GM23338 (cell line): ENCODE data around the gene MOGAT1. TPM values are rescaled to one million over a fixed set of nuclear protein-coding genes. Genes with fewer than 3 reads are reported as not detected.

Experiments used
- ATAC-seq: fragments of 200-7000 bp; cut with Tn5 transposase; 3 replicates; pipeline ENCODE4 v1.9.1; 2020
- DNase-seq: peaks from one replicate; pipeline ENCODE4 v3.0.0-alpha.2; 2015; ENCODE audit warnings: low spot score
- H2AFZ ChIP-seq: fragments of 200-600 bp; sonication (generic); 2 replicates; pipeline ENCODE4 v1.8.0; 2016; ENCODE audit warnings: antibody characterized with exemption, mild to moderate bottlenecking, moderate library complexity
- H3F3A ChIP-seq: fragments of 200-600 bp; sonication (generic); replicated peaks from 2 replicates; pipeline ENCODE4 v1.8.0; 2017; ENCODE audit warnings: antibody characterized with exemption, mixed run types, low read depth
- H3K27ac ChIP-seq: fragments of 200-600 bp; sonication (generic); 2 replicates; pipeline ENCODE4 v1.6.1; 2016; ENCODE audit warnings: low read depth
- H3K27me3 ChIP-seq: fragments of 200-600 bp; sonication (generic); 2 replicates; pipeline ENCODE4 v1.8.0; 2016; ENCODE audit warnings: mild to moderate bottlenecking, mixed run types, moderate library complexity; ENCODE audit not compliant: insufficient read depth
- H3K36me3 ChIP-seq: fragments of 200-600 bp; sonication (generic); 2 replicates; pipeline ENCODE4 v1.8.0; 2016; ENCODE audit warnings: mild to moderate bottlenecking; ENCODE audit not compliant: insufficient read depth
- H3K4me1 ChIP-seq: fragments of 200-600 bp; sonication (generic); 2 replicates; pipeline ENCODE4 v1.8.0; 2016; ENCODE audit warnings: mild to moderate bottlenecking, moderate library complexity; ENCODE audit not compliant: insufficient read depth
- H3K4me2 ChIP-seq: fragments of 200-600 bp; sonication (generic); 2 replicates; pipeline ENCODE4 v1.7.1; 2017; ENCODE audit warnings: mixed run types
- H3K4me3 ChIP-seq: fragments of 200-600 bp; sonication (generic); 2 replicates; pipeline ENCODE4 v1.6.1; 2016; ENCODE audit warnings: mixed run types
- H3K79me2 ChIP-seq: fragments of 200-600 bp; sonication (generic); replicated peaks from 2 replicates; pipeline ENCODE4 v1.8.0; 2017; ENCODE audit warnings: mild to moderate bottlenecking; ENCODE audit not compliant: insufficient read depth
- H3K9me2 ChIP-seq: fragments of 200-600 bp; sonication (generic); 2 replicates; pipeline ENCODE4 v1.8.0; 2017; ENCODE audit not compliant: insufficient read depth
- H4K20me1 ChIP-seq: fragments of 200-600 bp; sonication (generic); replicated peaks from 2 replicates; pipeline ENCODE4 v1.8.0; 2017; ENCODE audit warnings: mild to moderate bottlenecking; ENCODE audit not compliant: insufficient read depth
- H3K27ac Mint-ChIP-seq: 2 replicates; pipeline ENCODE4 v1.8.0; 2020; ENCODE audit warnings: inconsistent platforms, mild to moderate bottlenecking, moderate library complexity, mixed read lengths
- H3K27me3 Mint-ChIP-seq: 3 replicates; pipeline ENCODE4 v1.8.0; 2022; ENCODE audit warnings: low read depth, mild to moderate bottlenecking, moderate library complexity, mixed read lengths, inconsistent platforms; ENCODE audit not compliant: insufficient read depth, poor library complexity
- H3K36me3 Mint-ChIP-seq: 3 replicates; pipeline ENCODE4 v1.8.0; 2021; ENCODE audit warnings: low read depth, mild to moderate bottlenecking, inconsistent platforms, moderate library complexity, mixed read lengths
- H3K4me1 Mint-ChIP-seq: 3 replicates; pipeline ENCODE4 v1.8.0; 2020; ENCODE audit warnings: mild to moderate bottlenecking, inconsistent platforms, mixed read lengths
- H3K4me3 Mint-ChIP-seq: 3 replicates; pipeline ENCODE4 v1.8.0; 2021; ENCODE audit warnings: moderate library complexity, mild to moderate bottlenecking, inconsistent platforms, mixed read lengths
- H3K9me3 Mint-ChIP-seq: 3 replicates; pipeline ENCODE4 v1.8.0; 2020; ENCODE audit warnings: moderate library complexity, mild to moderate bottlenecking, inconsistent platforms, mixed read lengths
- CTCF ChIP-seq, 2 experiments: fragments of 200-600 bp in 1 of 2; sonication (generic) in 1 of 2; conservative IDR thresholded peaks; 2 replicates each; pipeline versions ENCODE4 v1.5.1 to v1.6.1; 2016 to 2017; ENCODE audit warnings: antibody characterized with exemption in 2 of 2, low read depth in 2 of 2, mild to moderate bottlenecking in 2 of 2, moderate library complexity in 1 of 2
- EZH2 ChIP-seq: fragments of 200-600 bp; sonication (generic); IDR thresholded peaks from one replicate; pipeline ENCODE4 v1.8.0; 2017; ENCODE audit warnings: antibody characterized with exemption, mild to moderate bottlenecking, low read depth; ENCODE audit not compliant: unreplicated experiment
- POLR2AphosphoS5 ChIP-seq: IDR thresholded peaks from 2 replicates; pipeline ENCODE4 v1.6.1; 2016; ENCODE audit warnings: antibody characterized with exemption, low read depth
- REST ChIP-seq: IDR thresholded peaks from one replicate; pipeline ENCODE4 v1.6.1; 2018; ENCODE audit warnings: antibody characterized with exemption; ENCODE audit not compliant: unreplicated experiment
- STAT1 ChIP-seq: IDR thresholded peaks from one replicate; pipeline ENCODE4 v1.6.1; 2016; ENCODE audit warnings: antibody characterized with exemption; ENCODE audit not compliant: unreplicated experiment
- ZNF114 ChIP-seq: fragments of 250-450 bp; sonication (Bioruptor Pico); IDR thresholded peaks from 2 replicates; pipeline ENCODE4 v1.5.0; 2020; ENCODE audit warnings: mild to moderate bottlenecking, moderate library complexity
- ZNF331 ChIP-seq: fragments of 250-450 bp; sonication (Bioruptor Pico); IDR thresholded peaks from 2 replicates; pipeline ENCODE4 v1.5.0; 2020; ENCODE audit warnings: low read depth, mild to moderate bottlenecking, moderate library complexity
- ZNF462 ChIP-seq: fragments of 250-450 bp; sonication (Bioruptor Pico); IDR thresholded peaks from 2 replicates; pipeline ENCODE4 v1.5.0; 2020; ENCODE audit warnings: mild to moderate bottlenecking, moderate library complexity
- polyA plus RNA-seq: library from polyadenylated mRNA; unstranded; fragments of >200 nt; fragmentation: Nextera tagmentation; extraction: Ambion mirVana; gene quantifications from 2 replicates; pipeline ENCODE4 v1.2.1, GENCODE V29; 2016
- total RNA-seq: library from RNA; depleted of rRNA; stranded (reverse); fragments of >200 nt; shearing (Covaris generic); gene quantifications from 2 replicates; pipeline ENCODE4 v1.2.3, GENCODE V29; 2014

Gene MOGAT1
- total and polyA plus RNA-seq, 2 experiments from 2014 or later: 0.86 to 0.94 TPM

GRCh38 chr2:222651718-222652418, 19.6 kb upstream of the MOGAT1 start:
- Mint-ChIP-seq H3K4me3 (no peak overlapping the region), H3K27me3 (peaks cover 6% of the 10 kb centered on the region), H3K4me1 (peaks cover 9% of the 10 kb centered on the region; the same call in 2 of the 3 replicates), H3K27ac (no peak overlapping the region), H3K9me3 (no peaks in the 10 kb centered on the region; the same call in 2 of the 3 replicates), H3K36me3 (peaks cover 16% of the 10 kb centered on the region)
- Histone ChIP-seq H4K20me1 (peaks cover 5% of the 10 kb centered on the region; the same call in 1 of the 2 replicates), H2AFZ (no peak overlapping the region), H3F3A (no peaks in the 10 kb centered on the region), H3K36me3 (no peaks in the 10 kb centered on the region), H3K27me3 (no peaks in the 10 kb centered on the region), H3K4me1 (peaks cover 13% of the 10 kb centered on the region; the same call in 1 of the 2 replicates), H3K4me3 (no peak overlapping the region), H3K27ac (no peak overlapping the region), H3K4me2 (no peak overlapping the region), H3K79me2 (peaks cover 77% of the 10 kb centered on the region), H3K9me2 (no peaks in the 10 kb centered on the region)
- TF ChIP-seq ZNF462 (CRISPR knock-in tag) (no peak), POLR2AphosphoS5 (no peak), CTCF (conservative IDR thresholded peaks at IDR 0.05; ENCODE audit: low read depth in 2 of 2) (no peak), STAT1 (no peak), ZNF114 (CRISPR knock-in tag) (no peak), REST (no peak), ZNF331 (CRISPR knock-in tag) (no peak), EZH2 (no peak)
- DNase-seq: no peak
- no peak for ATAC-seq
